Activated CD8-positive, alpha-beta T cell treated with anti-CD3 and anti-CD28 coated beads for 36 hours (primary cell): ENCODE measurements around the gene LRRC27. TPM values are rescaled to one million over a fixed set of nuclear protein-coding genes. Genes with fewer than 3 reads are reported as not detected.
A peak's percentile ranks its signal among the peaks of the same experiment; 100 is the strongest.
"Not testable (repeated sequence)": the region's sequence is repeated elsewhere in the genome, so short reads cannot be mapped to it uniquely, and the experiment has no call there.

Source experiments
- ATAC-seq: fragments of 200-7000 bp; cut with Tn5 transposase; one replicate; pipeline ENCODE4 v1.10.0; 2021; ENCODE audit warnings: mild to moderate bottlenecking, moderate library complexity
- CTCF ChIA-PET: fragments of 350-600 bp; sonication (Branson Sonifier 250); formaldehyde crosslinking; loops from one replicate; lab custom pipeline; 2021; ENCODE audit warnings: antibody characterized with exemption; lab: Charles Lee
- POLR2A ChIA-PET: fragments of 350-600 bp; sonication (Branson Sonifier 250); formaldehyde crosslinking; loops from one replicate; lab custom pipeline; 2021; ENCODE audit warnings: antibody characterized with exemption; lab: Charles Lee
- DNase-seq: peaks from one replicate; pipeline ENCODE4 v3.0.0-alpha.2; 2020
- H3K27ac Mint-ChIP-seq: one replicate; pipeline ENCODE4 v1.8.0; 2021; ENCODE audit warnings: mild to moderate bottlenecking, mixed read lengths
- H3K27me3 Mint-ChIP-seq: one replicate; pipeline ENCODE4 v1.8.0; 2021; ENCODE audit warnings: mixed read lengths
- H3K36me3 Mint-ChIP-seq: one replicate; pipeline ENCODE4 v1.8.0; 2021; ENCODE audit warnings: low read depth, mixed read lengths
- H3K4me1 Mint-ChIP-seq: one replicate; pipeline ENCODE4 v1.8.0; 2021; ENCODE audit warnings: low read depth, mixed read lengths
- H3K4me3 Mint-ChIP-seq: one replicate; pipeline ENCODE4 v1.8.0; 2021; ENCODE audit warnings: mild to moderate bottlenecking, moderate library complexity, mixed read lengths
- H3K9me3 Mint-ChIP-seq: one replicate; pipeline ENCODE4 v1.8.0; 2021; ENCODE audit warnings: mixed read lengths
- CTCF ChIP-seq: fragments of 200-600 bp; IDR thresholded peaks from one replicate; pipeline ENCODE4 v1.8.0; 2022; ENCODE audit warnings: antibody characterized with exemption, mild to moderate bottlenecking
- intact Hi-C: fragments of 100-400 bp; cut with micrococcal nuclease; formaldehyde crosslinking; loops from one replicate; pipeline ENCODE4 v1.10.0; 2022
- total RNA-seq, 2 experiments: library from RNA; stranded (reverse); gene quantifications; one replicate each; pipeline ENCODE4 v1.2.3, GENCODE V29; 2021

The LRRC27 gene
- total RNA-seq, 2 experiments from 2014 or later, result 2.7 to 3.5 TPM

DNA sequence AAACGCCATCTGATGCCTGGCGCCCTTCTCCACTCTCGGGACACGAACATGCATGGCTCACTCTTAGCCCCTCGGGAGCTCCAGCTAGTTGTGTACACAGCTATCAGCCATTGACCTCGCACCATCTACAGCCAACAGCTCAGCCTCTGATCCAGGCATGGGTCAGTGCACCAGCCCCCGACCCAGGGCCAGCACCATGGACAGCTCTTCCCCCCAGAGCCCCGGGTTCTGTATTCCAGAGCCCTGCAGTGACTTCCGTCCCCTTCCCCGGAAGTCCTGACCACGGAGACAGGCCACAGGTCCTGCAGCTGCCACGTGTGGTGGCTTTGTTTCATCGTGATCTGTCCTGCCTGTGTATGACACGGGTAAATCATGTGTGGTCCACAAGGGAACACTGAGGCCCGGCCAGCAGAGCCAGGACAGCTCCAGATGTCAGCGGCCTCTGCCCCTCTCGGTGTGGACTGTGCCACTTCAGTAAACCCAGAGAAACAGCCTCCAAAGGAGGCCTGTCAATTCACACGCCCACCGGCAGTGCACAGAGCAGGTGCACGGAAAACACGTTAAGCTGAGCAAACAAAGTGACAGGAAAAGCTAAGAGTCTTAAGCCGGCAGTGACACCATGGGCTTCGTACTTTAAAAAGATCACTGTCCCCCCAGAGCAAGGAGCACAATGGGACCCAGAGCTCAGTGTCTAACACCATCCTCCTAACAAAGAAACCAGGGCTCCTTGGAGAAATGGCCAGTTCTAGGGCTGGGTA lies 37.3 kb upstream of the LRRC27 start:
- Mint-ChIP-seq H3K27ac (no peak overlapping the region), H3K4me3 (no peak overlapping the region), H3K9me3 (no peaks in the 10 kb centered on the region), H3K36me3 (no peaks in the 10 kb centered on the region), H3K27me3 (no peaks in the 10 kb centered on the region), H3K4me1 (peaks cover 7% of the 10 kb centered on the region)
- CTCF ChIA-PET, result no interaction called here
- intact Hi-C loops, result no loop called here
- no peak for DNase-seq
- POLR2A ChIA-PET, result no interaction called here
- TF ChIP-seq CTCF, result no peak
- ATAC-seq, result no peak

DNA sequence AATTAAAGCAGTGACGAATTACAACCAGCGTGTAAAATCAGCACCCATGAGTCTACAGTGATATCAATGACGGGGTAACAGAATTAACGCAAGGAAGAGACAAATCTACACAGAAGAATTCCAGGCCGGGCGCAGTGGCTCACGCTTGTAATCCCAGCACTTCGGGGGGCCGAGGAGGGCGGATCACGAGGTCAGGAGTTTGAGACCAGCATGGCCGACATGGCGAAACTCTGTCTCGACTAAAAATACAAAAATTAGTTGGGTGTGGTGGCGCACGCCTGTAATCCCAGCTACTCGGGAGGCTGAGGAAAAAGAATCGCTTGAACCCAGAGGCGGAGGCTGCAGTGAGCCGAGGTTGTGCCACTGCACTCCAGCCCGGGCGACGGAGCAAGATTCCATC lies 36.5 kb upstream of the LRRC27 start:
- H3K36me3 Mint-ChIP-seq, H3K27ac Mint-ChIP-seq, H3K27me3 Mint-ChIP-seq, intact Hi-C loops, H3K4me1 Mint-ChIP-seq, CTCF ChIA-PET, POLR2A ChIA-PET, DNase-seq, ATAC-seq, H3K4me3 Mint-ChIP-seq, H3K9me3 Mint-ChIP-seq: not testable (repeated sequence)

GRCh38 chr10:132296666-132297443 lies 35.1 kb upstream of the LRRC27 start:
- ChIA-PET CTCF (no interaction called here), POLR2A (interaction anchor here (1.3 kb wide), 1 partner anchor 11 kb away, joined by 3 read pairs; the partner anchor contains the start of gene STK32C)
- DNase-seq (no peak), ATAC-seq (no peak)
- Mint-ChIP-seq H3K4me1 (peaks cover 7% of the 10 kb centered on the region), H3K27me3 (no peaks in the 10 kb centered on the region), H3K27ac (no peak overlapping the region), H3K4me3 (no peak overlapping the region), H3K9me3 (no peaks in the 10 kb centered on the region), H3K36me3 (no peaks in the 10 kb centered on the region)
- TF ChIP-seq CTCF, result no peak
- intact Hi-C loops, result no loop called here

DNA sequence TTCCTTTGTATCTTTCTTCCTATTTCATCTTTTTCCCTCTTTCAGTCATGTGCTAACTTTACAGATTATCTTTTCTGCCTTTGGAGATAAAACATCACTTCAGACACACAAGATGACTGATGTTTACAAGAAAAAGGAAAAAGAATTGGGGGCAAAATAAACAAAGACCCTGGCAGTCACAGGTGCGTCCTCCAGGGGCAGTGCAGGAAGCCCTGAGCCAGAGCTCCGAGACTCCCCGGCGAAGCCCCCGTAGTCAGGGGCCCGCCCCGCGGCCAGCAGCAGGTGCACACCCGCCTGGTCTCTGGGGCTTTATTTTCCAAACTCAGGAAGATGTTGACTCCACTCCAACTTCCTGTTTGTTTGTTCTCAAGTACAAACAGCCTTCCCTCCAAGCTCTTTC lies 34.5 kb upstream of the LRRC27 start:
- ChIA-PET POLR2A (interaction anchor here (1.3 kb wide), 1 partner anchor 10 kb away, joined by 3 read pairs; the partner anchor contains the start of gene STK32C), CTCF (no interaction called here)
- TF ChIP-seq CTCF, result no peak
- Mint-ChIP-seq H3K36me3 (no peaks in the 10 kb centered on the region), H3K27me3 (no peaks in the 10 kb centered on the region), H3K27ac (no peak overlapping the region), H3K9me3 (no peaks in the 10 kb centered on the region), H3K4me3 (no peak overlapping the region), H3K4me1 (peaks cover 7% of the 10 kb centered on the region)
- no peak for DNase-seq
- peak; percentile 39 for ATAC-seq
- intact Hi-C loops, result no loop called here

DNA sequence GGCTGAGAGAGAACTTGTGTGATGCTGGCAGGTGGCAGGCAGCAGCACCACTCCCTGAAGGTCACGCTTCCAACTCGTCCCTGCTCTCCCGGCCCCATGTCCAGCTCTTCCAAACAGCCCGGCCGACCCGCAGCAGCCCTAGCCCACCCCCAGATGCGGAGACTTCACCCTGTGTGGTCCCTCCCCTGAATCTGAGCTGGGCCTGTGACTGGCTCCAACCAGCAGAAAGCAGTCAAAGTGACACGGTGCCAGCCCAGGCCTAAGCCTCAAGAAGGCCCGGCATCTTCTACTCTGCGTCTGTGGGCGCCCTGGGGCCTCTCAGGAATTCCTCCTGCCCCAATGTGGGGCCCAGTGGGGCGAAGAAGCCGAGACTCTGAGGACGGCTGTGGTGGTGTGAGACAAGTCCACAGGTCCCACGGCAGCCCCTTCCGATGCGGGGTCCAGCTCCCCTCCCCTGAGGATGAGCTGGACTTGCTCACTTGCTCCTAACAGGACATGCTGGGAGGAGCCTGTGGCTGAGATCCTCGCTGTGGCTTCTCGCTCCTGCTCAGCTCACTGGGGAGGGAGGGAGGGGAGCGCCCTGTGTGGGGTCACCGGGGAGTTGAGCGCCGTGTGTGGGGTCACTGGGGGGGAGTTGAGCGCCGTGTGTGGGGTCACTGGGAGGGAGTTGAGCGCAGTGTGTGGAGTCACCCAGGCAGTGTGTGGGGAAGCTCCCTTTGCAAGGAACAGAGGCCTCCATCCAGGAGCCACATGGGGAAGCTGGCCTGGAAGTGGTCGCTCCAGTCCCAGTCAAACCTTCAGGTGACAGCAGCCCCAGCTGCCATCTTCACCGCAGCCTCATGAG lies 33.7 kb upstream of the LRRC27 start:
- TF ChIP-seq CTCF, result no peak
- no peaks in the 10 kb centered on the region for H3K36me3 Mint-ChIP-seq

More for the DNA sequence above, 33.7 kb upstream of the LRRC27 start:
- H3K27me3 Mint-ChIP-seq, result no peaks in the 10 kb centered on the region
- H3K9me3 Mint-ChIP-seq, result no peaks in the 10 kb centered on the region
- no peak overlapping the region for H3K4me3 Mint-ChIP-seq
- CTCF ChIA-PET, result no interaction called here
- no peak for ATAC-seq
- POLR2A ChIA-PET, result interaction anchor here (1.3 kb wide), 1 partner anchor 9 kb away, joined by 3 read pairs; the partner anchor contains the start of gene STK32C
- intact Hi-C loops, result no loop called here
- H3K4me1 Mint-ChIP-seq, result peaks cover 7% of the 10 kb centered on the region
- no peak overlapping the region for H3K27ac Mint-ChIP-seq
- DNase-seq, result no peak
